ENCODE results near the gene SDCCAG8.

The SDCCAG8 gene

GRCh38 chr1:243299069-243299468 is 43.2 kb downstream of the SDCCAG8 start:
- Histone ChIP-seq H3K27me3 (ENCODE audit: control insufficient read depth in 1 of 2, insufficient read depth in 2 of 2, low read length in 2 of 2) (no peaks in the 10 kb centered on the region), H3K36me3 (ENCODE audit: control insufficient read depth in 1 of 2, insufficient read depth in 2 of 2, low read length in 2 of 2) (peaks cover 8% of the 10 kb centered on the region in 2 donors), H3K9ac (ENCODE audit: low read depth in 1 of 2, low read length in 2 of 2) (no peak overlapping the region), H3K27ac (ENCODE audit: low read depth, low read length) (no peak overlapping the region), H3K4me1 (ENCODE audit: control insufficient read depth in 1 of 2, insufficient read depth in 2 of 2, low read length in 2 of 2) (no peaks in the 10 kb centered on the region), H3K4me3 (ENCODE audit: low read depth in 1 of 2, low read length in 2 of 2) (no peak overlapping the region), H3K9me3 (ENCODE audit: control insufficient read depth in 1 of 2, low read length in 2 of 2) (no peaks in the 10 kb centered on the region)

- Histone ChIP-seq H3K27me3 (ENCODE audit: control insufficient read depth in 1 of 2, insufficient read depth in 2 of 2, low read length in 2 of 2) (no peaks in the 10 kb centered on the region), H3K36me3 (ENCODE audit: control insufficient read depth in 1 of 2, insufficient read depth in 2 of 2, low read length in 2 of 2) (peaks cover 7 to 8% of the 10 kb centered on the region in 2 donors), H3K9ac (ENCODE audit: low read depth in 1 of 2, low read length in 2 of 2) (no peak overlapping the region), H3K4me3 (ENCODE audit: low read depth in 1 of 2, low read length in 2 of 2) (no peak overlapping the region), H3K27ac (ENCODE audit: low read depth, low read length) (no peak overlapping the region), H3K9me3 (ENCODE audit: control insufficient read depth in 1 of 2, low read length in 2 of 2) (no peaks in the 10 kb centered on the region), H3K4me1 (ENCODE audit: control insufficient read depth in 1 of 2, insufficient read depth in 2 of 2, low read length in 2 of 2) (no peaks in the 10 kb centered on the region)
Observed at GRCh38 chr1:243301059-243301458, 45.2 kb downstream of the SDCCAG8 start.

GRCh38 chr1:243311809-243312208 is 56.0 kb downstream of the SDCCAG8 start:
- Histone ChIP-seq H3K9ac (ENCODE audit: low read depth in 1 of 2, low read length in 2 of 2) (no peak overlapping the region), H3K36me3 (ENCODE audit: control insufficient read depth in 1 of 2, insufficient read depth in 2 of 2, low read length in 2 of 2) (peaks cover 0 to 9% of the 10 kb centered on the region in 2 donors), H3K27ac (ENCODE audit: low read depth, low read length) (no peak overlapping the region), H3K4me1 (ENCODE audit: control insufficient read depth in 1 of 2, insufficient read depth in 2 of 2, low read length in 2 of 2) (peaks cover 0 to 5% of the 10 kb centered on the region in 2 donors), H3K9me3 (ENCODE audit: control insufficient read depth in 1 of 2, low read length in 2 of 2) (no peaks in the 10 kb centered on the region), H3K4me3 (ENCODE audit: low read depth in 1 of 2, low read length in 2 of 2) (no peak overlapping the region), H3K27me3 (ENCODE audit: control insufficient read depth in 1 of 2, insufficient read depth in 2 of 2, low read length in 2 of 2) (no peaks in the 10 kb centered on the region)

- H3K36me3 ChIP-seq (ENCODE audit: control insufficient read depth in 1 of 2, insufficient read depth in 2 of 2, low read length in 2 of 2) = peaks cover 0 to 15% of the 10 kb centered on the region in 2 donors
- peaks cover 0 to 5% of the 10 kb centered on the region in 2 donors for H3K4me1 ChIP-seq (ENCODE audit: control insufficient read depth in 1 of 2, insufficient read depth in 2 of 2, low read length in 2 of 2)
- no peak overlapping the region for H3K4me3 ChIP-seq (ENCODE audit: low read depth in 1 of 2, low read length in 2 of 2)
- no peak overlapping the region for H3K27ac ChIP-seq (ENCODE audit: low read depth, low read length)
- no peaks in the 10 kb centered on the region for H3K9me3 ChIP-seq (ENCODE audit: control insufficient read depth in 1 of 2, low read length in 2 of 2)
- H3K9ac ChIP-seq (ENCODE audit: low read depth in 1 of 2, low read length in 2 of 2) = no peak overlapping the region
- no peaks in the 10 kb centered on the region for H3K27me3 ChIP-seq (ENCODE audit: control insufficient read depth in 1 of 2, insufficient read depth in 2 of 2, low read length in 2 of 2)
Observed at GRCh38 chr1:243312952-243313634, 57.3 kb downstream of the SDCCAG8 start.

GRCh38 chr1:243313635-243314536 is 58.0 kb downstream of the SDCCAG8 start:
- Histone ChIP-seq H3K9ac (ENCODE audit: low read depth in 1 of 2, low read length in 2 of 2) (no peak overlapping the region), H3K4me1 (ENCODE audit: control insufficient read depth in 1 of 2, insufficient read depth in 2 of 2, low read length in 2 of 2) (peaks cover 0 to 5% of the 10 kb centered on the region in 2 donors), H3K27me3 (ENCODE audit: control insufficient read depth in 1 of 2, insufficient read depth in 2 of 2, low read length in 2 of 2) (no peaks in the 10 kb centered on the region), H3K27ac (ENCODE audit: low read depth, low read length) (no peak overlapping the region), H3K36me3 (ENCODE audit: control insufficient read depth in 1 of 2, insufficient read depth in 2 of 2, low read length in 2 of 2) (peaks cover 0 to 12% of the 10 kb centered on the region in 2 donors), H3K4me3 (ENCODE audit: low read depth in 1 of 2, low read length in 2 of 2) (no peak overlapping the region), H3K9me3 (ENCODE audit: control insufficient read depth in 1 of 2, low read length in 2 of 2) (no peaks in the 10 kb centered on the region)

GRCh38 chr1:243315455-243315854 is 59.6 kb downstream of the SDCCAG8 start:
- H3K27ac ChIP-seq (ENCODE audit: low read depth, low read length) = no peak overlapping the region
- H3K4me3 ChIP-seq (ENCODE audit: low read depth in 1 of 2, low read length in 2 of 2) = no peak overlapping the region
- peaks cover 0 to 10% of the 10 kb centered on the region in 2 donors for H3K36me3 ChIP-seq (ENCODE audit: control insufficient read depth in 1 of 2, insufficient read depth in 2 of 2, low read length in 2 of 2)
- H3K27me3 ChIP-seq (ENCODE audit: control insufficient read depth in 1 of 2, insufficient read depth in 2 of 2, low read length in 2 of 2) = no peaks in the 10 kb centered on the region
- H3K9ac ChIP-seq (ENCODE audit: low read depth in 1 of 2, low read length in 2 of 2) = no peak overlapping the region
- H3K4me1 ChIP-seq (ENCODE audit: control insufficient read depth in 1 of 2, insufficient read depth in 2 of 2, low read length in 2 of 2) = peaks cover 0 to 5% of the 10 kb centered on the region in 2 donors
- no peaks in the 10 kb centered on the region for H3K9me3 ChIP-seq (ENCODE audit: control insufficient read depth in 1 of 2, low read length in 2 of 2)

- Histone ChIP-seq H3K27ac (ENCODE audit: low read depth, low read length) (no peak overlapping the region), H3K4me3 (ENCODE audit: low read depth in 1 of 2, low read length in 2 of 2) (no peak overlapping the region), H3K27me3 (ENCODE audit: control insufficient read depth in 1 of 2, insufficient read depth in 2 of 2, low read length in 2 of 2) (no peaks in the 10 kb centered on the region), H3K36me3 (ENCODE audit: control insufficient read depth in 1 of 2, insufficient read depth in 2 of 2, low read length in 2 of 2) (peaks cover 0 to 10% of the 10 kb centered on the region in 2 donors), H3K9ac (ENCODE audit: low read depth in 1 of 2, low read length in 2 of 2) (no peak overlapping the region), H3K9me3 (ENCODE audit: control insufficient read depth in 1 of 2, low read length in 2 of 2) (no peaks in the 10 kb centered on the region), H3K4me1 (ENCODE audit: control insufficient read depth in 1 of 2, insufficient read depth in 2 of 2, low read length in 2 of 2) (peaks cover 0 to 5% of the 10 kb centered on the region in 2 donors)
Observed at GRCh38 chr1:243315893-243316292, 60.1 kb downstream of the SDCCAG8 start.

GRCh38 chr1:243316366-243316989 is 60.6 kb downstream of the SDCCAG8 start:
- Histone ChIP-seq H3K4me1 (ENCODE audit: control insufficient read depth in 1 of 2, insufficient read depth in 2 of 2, low read length in 2 of 2) (peaks cover 0 to 5% of the 10 kb centered on the region in 2 donors), H3K9me3 (ENCODE audit: control insufficient read depth in 1 of 2, low read length in 2 of 2) (no peaks in the 10 kb centered on the region), H3K9ac (ENCODE audit: low read depth in 1 of 2, low read length in 2 of 2) (no peak overlapping the region), H3K36me3 (ENCODE audit: control insufficient read depth in 1 of 2, insufficient read depth in 2 of 2, low read length in 2 of 2) (peaks cover 0 to 10% of the 10 kb centered on the region in 2 donors), H3K27me3 (ENCODE audit: control insufficient read depth in 1 of 2, insufficient read depth in 2 of 2, low read length in 2 of 2) (no peaks in the 10 kb centered on the region), H3K4me3 (ENCODE audit: low read depth in 1 of 2, low read length in 2 of 2) (no peak overlapping the region), H3K27ac (ENCODE audit: low read depth, low read length) (no peak overlapping the region)

GRCh38 chr1:243320224-243320623 is 64.4 kb downstream of the SDCCAG8 start:
- Histone ChIP-seq H3K4me3 (ENCODE audit: low read depth in 1 of 2, low read length in 2 of 2) (no peak overlapping the region), H3K4me1 (ENCODE audit: control insufficient read depth in 1 of 2, insufficient read depth in 2 of 2, low read length in 2 of 2) (no peaks in the 10 kb centered on the region), H3K36me3 (ENCODE audit: control insufficient read depth in 1 of 2, insufficient read depth in 2 of 2, low read length in 2 of 2) (peaks cover 0 to 10% of the 10 kb centered on the region in 2 donors), H3K9ac (ENCODE audit: low read depth in 1 of 2, low read length in 2 of 2) (no peak overlapping the region), H3K27ac (ENCODE audit: low read depth, low read length) (no peak overlapping the region), H3K9me3 (ENCODE audit: control insufficient read depth in 1 of 2, low read length in 2 of 2) (no peaks in the 10 kb centered on the region), H3K27me3 (ENCODE audit: control insufficient read depth in 1 of 2, insufficient read depth in 2 of 2, low read length in 2 of 2) (no peaks in the 10 kb centered on the region)

GRCh38 chr1:243322326-243322725 is 66.5 kb downstream of the SDCCAG8 start:
- Histone ChIP-seq H3K9me3 (ENCODE audit: control insufficient read depth in 1 of 2, low read length in 2 of 2) (no peaks in the 10 kb centered on the region), H3K9ac (ENCODE audit: low read depth in 1 of 2, low read length in 2 of 2) (no peak overlapping the region), H3K27me3 (ENCODE audit: control insufficient read depth in 1 of 2, insufficient read depth in 2 of 2, low read length in 2 of 2) (no peaks in the 10 kb centered on the region), H3K27ac (ENCODE audit: low read depth, low read length) (no peak overlapping the region), H3K36me3 (ENCODE audit: control insufficient read depth in 1 of 2, insufficient read depth in 2 of 2, low read length in 2 of 2) (peaks cover 0 to 8% of the 10 kb centered on the region in 2 donors), H3K4me1 (ENCODE audit: control insufficient read depth in 1 of 2, insufficient read depth in 2 of 2, low read length in 2 of 2) (no peaks in the 10 kb centered on the region), H3K4me3 (ENCODE audit: low read depth in 1 of 2, low read length in 2 of 2) (no peak overlapping the region)

Measured in duodenal mucosa (tissue), 2 donors.